ENCODE data around the gene CAMK2N1. TPM values are rescaled to one million over a fixed set of nuclear protein-coding genes. Genes with fewer than 3 reads are reported as not detected.

Gene CAMK2N1
- total and polyA plus RNA-seq, 2 of the 8 experiments (the other 6 are each of a cell fraction or from before 2014, with no cell fraction given), result 2.3 to 5.6 TPM

DNA sequence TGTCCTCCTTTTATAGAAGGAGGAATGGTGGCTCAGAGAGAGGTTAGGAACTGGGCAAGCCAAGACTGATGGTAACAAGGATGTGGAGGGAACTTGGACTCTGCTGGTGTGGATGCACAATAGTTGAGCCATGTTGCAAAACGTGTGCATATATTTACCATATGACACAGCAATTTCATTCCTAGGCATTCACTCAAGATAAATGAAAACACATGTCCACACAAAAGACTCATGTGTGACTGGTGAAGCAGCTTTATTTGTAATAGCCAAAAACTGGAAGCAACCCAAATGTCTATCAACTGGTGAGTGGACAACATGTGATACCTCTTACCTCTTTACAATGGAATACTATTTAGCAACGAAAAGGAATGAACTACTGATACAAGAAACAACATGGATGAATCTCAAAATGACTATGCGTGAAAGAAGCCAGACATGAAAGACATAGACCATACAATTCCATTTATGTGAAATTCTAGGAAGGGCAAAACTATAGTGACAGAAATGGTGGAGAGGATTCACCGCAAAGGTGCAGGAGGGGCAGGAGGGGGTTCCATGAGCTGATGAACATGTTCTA lies 36.2 kb downstream of the CAMK2N1 start (continued):
- TF ChIP-seq BRCA1 (IDR thresholded peaks at IDR 0.05; ENCODE audit: low read depth, low read length) (no peak), TEAD4 (IDR thresholded peaks at IDR 0.05; ENCODE audit: low read depth, low read length) (no peak), KDM5A (IDR thresholded peaks at IDR 0.05; ENCODE audit: low read length) (no peak), BACH1 (IDR thresholded peaks at IDR 0.05; ENCODE audit: low read length) (no peak), CBX8 (IDR thresholded peaks at IDR 0.05; ENCODE audit: borderline replicate concordance, low read depth, low read length) (no peak)

Data from H1 (cell line).